ENCODE measurements around the gene MAP3K19. TPM values are rescaled to one million over a fixed set of nuclear protein-coding genes. Genes with fewer than 3 reads are reported as not detected.
"Not testable (repeated sequence)": the region's sequence is repeated elsewhere in the genome, so short reads cannot be mapped to it uniquely, and the experiment has no call there.

The MAP3K19 gene
- total RNA-seq (2014; rRNA removed), result not detected in 2 replicates
- not detected for polyA plus RNA-seq (2012)

GRCh38 chr2:135047300-135047699, at the start of gene MAP3K19:
Gene MAP3K19, minus strand, starts transcription at chr2:135047447. Its CDS starts 22,800 bp downstream, at chr2:135024647.
- no peak for DNase-seq (ENCODE audit: low read depth)

- no peak for DNase-seq (ENCODE audit: low read depth)
Measured at GRCh38 chr2:135096665-135097446, 49.6 kb upstream of the MAP3K19 start.

GRCh38 chr2:135095591-135095990, 48.3 kb upstream of the MAP3K19 start:
- no peak for DNase-seq (ENCODE audit: low read depth)

GRCh38 chr2:135094508-135094907, 47.3 kb upstream of the MAP3K19 start:
- DNase-seq (ENCODE audit: low read depth), result no peak

- no peak for DNase-seq (ENCODE audit: low read depth)
Measured at GRCh38 chr2:135093670-135094330, 46.6 kb upstream of the MAP3K19 start.

GRCh38 chr2:135093193-135093592, 45.9 kb upstream of the MAP3K19 start:
- no peak for DNase-seq (ENCODE audit: low read depth)

GRCh38 chr2:135091681-135092080, 44.4 kb upstream of the MAP3K19 start:
- no peak for DNase-seq (ENCODE audit: low read depth)

GRCh38 chr2:135089597-135089996, 42.4 kb upstream of the MAP3K19 start:
- DNase-seq (ENCODE audit: low read depth), result not testable (repeated sequence)

- no peak for DNase-seq (ENCODE audit: low read depth)
Measured at GRCh38 chr2:135086222-135086621, 39.0 kb upstream of the MAP3K19 start.

- DNase-seq (ENCODE audit: low read depth), result no peak
Measured at GRCh38 chr2:135078417-135078816, 31.2 kb upstream of the MAP3K19 start.

- no peak for DNase-seq (ENCODE audit: low read depth)
Measured at GRCh38 chr2:135076556-135076955, 29.3 kb upstream of the MAP3K19 start.

- no peak for DNase-seq (ENCODE audit: low read depth)
Measured at GRCh38 chr2:135074216-135074615, 27.0 kb upstream of the MAP3K19 start.

GRCh38 chr2:135072125-135072997, 25.1 kb upstream of the MAP3K19 start:
- DNase-seq (ENCODE audit: low read depth), result peak; percentile 47

- no peak for DNase-seq (ENCODE audit: low read depth)
Measured at GRCh38 chr2:135066710-135067109, 19.5 kb upstream of the MAP3K19 start.

- no peak for DNase-seq (ENCODE audit: low read depth)
Measured at GRCh38 chr2:135064149-135064548, 16.9 kb upstream of the MAP3K19 start.

GRCh38 chr2:135063210-135063609, 16.0 kb upstream of the MAP3K19 start:
- no peak for DNase-seq (ENCODE audit: low read depth)

GRCh38 chr2:135059577-135059976, 12.3 kb upstream of the MAP3K19 start:
- no peak for DNase-seq (ENCODE audit: low read depth)

- DNase-seq (ENCODE audit: low read depth), result no peak
Measured at GRCh38 chr2:135056790-135057189, 9.5 kb upstream of the MAP3K19 start.

- DNase-seq (ENCODE audit: low read depth), result peak; percentile 49
Measured at GRCh38 chr2:135055182-135055786, 8.0 kb upstream of the MAP3K19 start.

GRCh38 chr2:135052997-135053474, 5.8 kb upstream of the MAP3K19 start:
- DNase-seq (ENCODE audit: low read depth), result no peak
